Left lung (tissue), 10 donors: ENCODE results near the gene KATNAL2. TPM values are rescaled to one million over a fixed set of nuclear protein-coding genes. Genes with fewer than 3 reads are reported as not detected.

Source experiments
- ATAC-seq: fragments of 200-7000 bp; cut with Tn5 transposase; one replicate; pipeline ENCODE4 v1.9.1; 2020; ENCODE audit warnings: moderate library complexity
- DNase-seq, 4 donors: peaks; one replicate each; pipeline ENCODE4 v3.0.0-alpha.2; 2013 to 2020
- H3K27ac ChIP-seq, 2 donors: fragments of 200-600 bp; sonication (generic) in 1 of 2; one replicate each; pipeline versions ENCODE4 v1.5.0 to v1.8.0; 2020 to 2021
- H3K27me3 ChIP-seq, 2 donors: fragments of 200-600 bp; sonication (generic) in 1 of 2; one replicate each; pipeline versions ENCODE4 v1.5.0 to v1.8.0; 2020 to 2021
- H3K36me3 ChIP-seq, 2 donors: fragments of 200-600 bp; sonication (generic) in 1 of 2; one replicate each; pipeline versions ENCODE4 v1.5.0 to v1.8.0; 2020 to 2021
- H3K4me1 ChIP-seq, 2 donors: fragments of 200-600 bp; one replicate each; pipeline ENCODE4 v1.8.0; 2021
- H3K4me3 ChIP-seq, 2 donors: fragments of 200-600 bp; sonication (generic) in 1 of 2; one replicate each; pipeline versions ENCODE4 v1.5.0 to v1.8.0; 2020 to 2021; ENCODE audit warnings: mild to moderate bottlenecking in 1 of 2
- H3K9me3 ChIP-seq, 2 donors: fragments of 200-600 bp; sonication (generic) in 1 of 2; one replicate each; pipeline versions ENCODE4 v1.5.0 to v1.8.0; 2020 to 2021
- intact Hi-C, 2 donors: fragments of 100-400 bp; cut with DNase I; formaldehyde crosslinking; loops; one replicate each; pipeline versions ENCODE4 v1.11.2 to v1.14.2; 2022
- polyA plus RNA-seq, 6 donors: library from polyadenylated mRNA; unstranded; fragments of 120-200 nt; gene quantifications; one replicate each; pipeline ENCODE4 v1.2.1, GENCODE V29; 2013; ENCODE audit not compliant: insufficient read length in 6 of 6
- total RNA-seq, 2 donors: library from RNA; stranded (reverse); fragmentation: NEBNext Ultra II Directional; extraction: Animal tissue kit (Norgen Biotek cat#: 25700); gene quantifications; one replicate each; pipeline ENCODE4 v1.2.1, GENCODE V29; 2021
- TF ChIP-seq, protein P1 (sequence below), 2 donors: fragments of 200-600 bp; sonication (generic) in 1 of 2; IDR thresholded peaks; one replicate each; pipeline versions ENCODE4 v1.5.0 to v1.8.0; 2021; ENCODE audit warnings: antibody characterized with exemption in 2 of 2
- donor health status: DM: no; HTN: yes; CAD: no.
- donor health status: DM: no; HTN: no; CAD: no.

Gene KATNAL2
- total and polyA plus RNA-seq, 8 donors = 2.4 to 8.8 (median 6.9) TPM

DNA sequence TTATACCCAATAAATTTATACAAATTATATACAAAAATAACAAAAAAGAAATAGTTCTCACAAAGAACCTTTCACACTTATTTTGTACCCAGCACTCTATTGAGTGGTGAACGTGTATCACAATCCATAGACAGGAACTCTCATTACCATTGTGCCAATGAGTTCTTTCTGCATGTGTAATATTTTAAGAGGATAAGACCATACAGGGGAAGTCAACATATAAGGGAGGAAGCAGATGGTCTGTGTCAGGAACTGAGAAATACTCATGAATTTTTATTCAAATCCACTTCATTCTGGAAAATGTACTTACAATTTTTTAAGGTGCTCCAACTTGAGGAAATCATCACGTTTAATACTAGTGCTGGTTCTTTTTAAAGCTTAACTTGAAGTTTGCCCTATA is 145.1 kb downstream of the KATNAL2 start:
- TF ChIP-seq, protein P1, sequence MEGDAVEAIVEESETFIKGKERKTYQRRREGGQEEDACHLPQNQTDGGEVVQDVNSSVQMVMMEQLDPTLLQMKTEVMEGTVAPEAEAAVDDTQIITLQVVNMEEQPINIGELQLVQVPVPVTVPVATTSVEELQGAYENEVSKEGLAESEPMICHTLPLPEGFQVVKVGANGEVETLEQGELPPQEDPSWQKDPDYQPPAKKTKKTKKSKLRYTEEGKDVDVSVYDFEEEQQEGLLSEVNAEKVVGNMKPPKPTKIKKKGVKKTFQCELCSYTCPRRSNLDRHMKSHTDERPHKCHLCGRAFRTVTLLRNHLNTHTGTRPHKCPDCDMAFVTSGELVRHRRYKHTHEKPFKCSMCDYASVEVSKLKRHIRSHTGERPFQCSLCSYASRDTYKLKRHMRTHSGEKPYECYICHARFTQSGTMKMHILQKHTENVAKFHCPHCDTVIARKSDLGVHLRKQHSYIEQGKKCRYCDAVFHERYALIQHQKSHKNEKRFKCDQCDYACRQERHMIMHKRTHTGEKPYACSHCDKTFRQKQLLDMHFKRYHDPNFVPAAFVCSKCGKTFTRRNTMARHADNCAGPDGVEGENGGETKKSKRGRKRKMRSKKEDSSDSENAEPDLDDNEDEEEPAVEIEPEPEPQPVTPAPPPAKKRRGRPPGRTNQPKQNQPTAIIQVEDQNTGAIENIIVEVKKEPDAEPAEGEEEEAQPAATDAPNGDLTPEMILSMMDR (IDR thresholded peaks at IDR 0.05) = no peak
- no peaks in the 10 kb centered on the region for H3K9me3 ChIP-seq
- H3K36me3 ChIP-seq = no peaks in the 10 kb centered on the region
- no peaks in the 10 kb centered on the region for H3K27me3 ChIP-seq
- H3K4me3 ChIP-seq = no peak overlapping the region
- DNase-seq = no peak
- no peak for ATAC-seq
- no peak overlapping the region for H3K27ac ChIP-seq
- H3K4me1 ChIP-seq = no peaks in the 10 kb centered on the region
- intact Hi-C loops = no loop called here

DNA sequence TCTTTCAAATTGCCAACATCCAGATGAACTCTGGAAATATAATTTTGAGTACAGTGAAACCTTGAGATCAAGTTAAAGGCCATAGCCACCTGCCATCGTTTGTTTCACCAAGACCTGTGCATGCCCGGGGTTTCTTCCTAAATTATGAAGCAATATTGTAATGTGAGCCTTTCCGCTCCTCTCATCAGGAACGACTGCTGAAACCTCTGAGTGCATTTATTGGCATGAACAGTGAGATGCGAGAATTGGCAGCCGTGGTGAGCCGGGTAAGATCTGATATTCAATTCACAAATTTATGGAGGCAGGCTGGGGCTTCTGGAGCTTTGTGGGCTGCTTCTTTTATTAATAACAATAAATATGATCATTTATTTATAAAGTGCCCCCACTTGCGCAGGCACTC is 145.7 kb downstream of the KATNAL2 start:
- no peaks in the 10 kb centered on the region for H3K27me3 ChIP-seq
- TF ChIP-seq, protein P1 (IDR thresholded peaks at IDR 0.05) = no peak
- H3K4me1 ChIP-seq = no peaks in the 10 kb centered on the region
- ATAC-seq (no peak), DNase-seq (no peak)
- no peaks in the 10 kb centered on the region for H3K36me3 ChIP-seq
- H3K4me3 ChIP-seq = no peak overlapping the region
- H3K27ac ChIP-seq = no peak overlapping the region
- no peaks in the 10 kb centered on the region for H3K9me3 ChIP-seq
- intact Hi-C loops = no loop called here

DNA sequence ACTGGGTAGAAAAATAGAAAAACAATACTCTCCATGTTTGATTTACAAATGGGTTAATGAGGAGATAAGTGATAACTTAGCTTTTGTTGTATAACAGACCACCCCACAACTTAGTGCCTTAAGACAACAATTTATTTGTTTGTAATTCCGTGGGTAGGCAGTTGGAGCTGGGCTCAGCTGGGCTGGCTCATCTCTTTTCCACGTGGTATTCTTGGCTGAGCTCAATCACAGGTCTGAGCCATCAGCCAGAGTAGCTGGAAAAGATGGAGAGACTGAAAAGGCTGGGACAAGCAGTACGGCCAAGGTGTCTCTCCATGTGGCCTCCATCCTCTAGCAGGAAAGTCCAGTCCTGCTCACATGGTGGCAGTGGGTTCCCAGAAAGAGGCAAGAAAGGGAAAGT is 150.2 kb downstream of the KATNAL2 start:
- Histone ChIP-seq H3K4me1 (no peaks in the 10 kb centered on the region), H3K36me3 (no peaks in the 10 kb centered on the region), H3K4me3 (no peak overlapping the region), H3K27me3 (no peaks in the 10 kb centered on the region), H3K27ac (no peak overlapping the region), H3K9me3 (no peaks in the 10 kb centered on the region)
- intact Hi-C loops = no loop called here
- TF ChIP-seq, protein P1 (IDR thresholded peaks at IDR 0.05) = no peak
- no peak for ATAC-seq
- DNase-seq = no peak

DNA sequence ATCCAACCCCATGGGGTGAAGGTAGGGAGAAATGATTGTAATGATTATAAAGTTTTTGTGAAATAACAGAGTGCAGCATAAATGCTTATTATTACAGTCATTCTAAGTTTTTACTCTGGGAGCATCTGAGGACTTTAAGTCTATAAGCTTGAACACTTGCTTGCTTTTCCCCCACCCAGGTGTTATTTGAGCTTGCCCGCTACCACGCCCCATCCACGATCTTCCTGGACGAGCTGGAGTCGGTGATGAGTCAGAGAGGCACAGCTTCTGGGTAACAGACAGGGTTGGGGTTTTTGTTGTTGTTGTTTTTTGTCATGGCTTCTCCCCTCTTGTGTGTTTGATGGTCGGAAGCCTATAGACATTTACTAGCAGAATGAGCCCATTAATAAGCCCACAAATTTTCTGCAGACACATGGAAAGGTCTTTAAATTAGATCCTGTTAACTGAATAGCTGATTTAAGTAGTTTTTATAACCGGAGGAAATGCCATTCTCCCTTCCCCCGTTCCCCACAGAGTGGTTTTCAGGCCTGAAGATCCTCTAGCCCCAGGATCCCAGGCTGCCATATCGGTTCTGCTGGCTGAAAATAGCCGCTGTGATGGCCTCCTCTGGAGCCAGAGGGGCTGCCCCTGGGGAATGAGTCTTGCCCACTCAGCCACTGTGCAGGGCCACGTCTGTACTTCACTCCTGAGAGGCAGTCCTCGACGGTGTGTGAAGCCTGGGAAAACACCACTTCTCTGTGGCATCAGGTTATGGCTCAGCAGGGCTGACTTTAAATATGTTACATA is 157.9 kb downstream of the KATNAL2 start:
- TF ChIP-seq, protein P1 (IDR thresholded peaks at IDR 0.05) = no peak
- no peak for DNase-seq
- Histone ChIP-seq H3K4me1 (no peaks in the 10 kb centered on the region), H3K4me3 (no peak overlapping the region), H3K27me3 (no peaks in the 10 kb centered on the region), H3K36me3 (no peaks in the 10 kb centered on the region), H3K27ac (no peak overlapping the region), H3K9me3 (no peaks in the 10 kb centered on the region)
- ATAC-seq = no peak
- intact Hi-C loops = no loop called here

DNA sequence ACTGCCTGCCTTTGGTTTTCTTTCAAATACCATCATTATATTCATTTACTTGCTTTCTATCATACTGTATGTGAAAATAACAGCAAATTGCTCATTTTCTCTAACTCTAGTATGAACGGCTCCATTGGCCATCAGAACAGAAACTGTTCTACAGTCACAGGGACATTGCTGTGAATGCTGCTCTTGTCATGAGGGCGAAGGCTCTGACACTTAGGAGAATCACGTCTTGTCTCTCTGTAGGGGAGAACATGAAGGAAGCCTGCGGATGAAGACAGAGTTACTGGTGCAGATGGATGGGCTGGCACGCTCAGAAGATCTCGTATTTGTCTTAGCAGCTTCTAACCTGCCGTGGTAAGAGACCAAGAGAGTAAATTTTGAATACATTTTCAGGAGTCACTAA is 159.7 kb downstream of the KATNAL2 start:
- Histone ChIP-seq H3K9me3 (no peaks in the 10 kb centered on the region), H3K4me3 (no peak overlapping the region), H3K36me3 (no peaks in the 10 kb centered on the region), H3K27me3 (no peaks in the 10 kb centered on the region), H3K4me1 (no peaks in the 10 kb centered on the region), H3K27ac (no peak overlapping the region)
- ATAC-seq (no peak), DNase-seq (no peak)
- intact Hi-C loops = no loop called here
- TF ChIP-seq, protein P1 (IDR thresholded peaks at IDR 0.05) = no peak
